A549 (cell line): Measurements from ENCODE around the gene MSMO1.

Experiments used
- JUNB ChIP-seq: fragments of >200 bp; sonication (Bioruptor Twin); formaldehyde crosslinking; IDR thresholded peaks from 2 replicates; pipeline ENCODE4 v1.6.1; 2016
- KDM1A ChIP-seq: fragments of 200-600 bp; sonication (generic); IDR thresholded peaks from 2 replicates; pipeline ENCODE4 v1.6.1; 2016; ENCODE audit warnings: low read depth, mild to moderate bottlenecking

DNA sequence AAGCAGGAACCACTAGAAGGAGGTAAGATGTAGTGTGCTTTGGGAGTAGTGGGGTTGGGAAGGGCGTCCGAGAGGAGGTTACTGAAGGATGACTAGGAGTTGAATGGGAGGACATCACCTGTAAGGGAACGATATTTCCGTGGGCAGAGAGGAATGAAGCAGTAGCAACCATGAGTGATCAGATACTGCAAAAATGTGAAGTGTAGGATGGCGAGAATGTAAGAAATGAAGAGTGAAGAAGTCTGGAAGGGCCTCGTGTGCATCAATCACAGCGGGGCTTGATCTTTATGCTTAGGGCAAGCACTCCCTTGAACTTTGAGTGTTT, 594 bp downstream of the MSMO1 start:
- no peak for TF ChIP-seq KDM1A
- no peak for TF ChIP-seq JUNB
